Pancreas (tissue), 10 donors: ENCODE results near the gene FBF1. TPM values are rescaled to one million over a fixed set of nuclear protein-coding genes. Genes with fewer than 3 reads are reported as not detected.
A peak's percentile ranks its signal among the peaks of the same experiment; 100 is the strongest.

Experiments
- ATAC-seq, 4 donors: fragments of 200-7000 bp; cut with Tn5 transposase; one replicate each; pipeline versions ENCODE4 v1.8.0 to v1.9.1; 2020; ENCODE audit warnings: mild to moderate bottlenecking in 4 of 4, moderate library complexity in 4 of 4
- DNase-seq, 6 donors: peaks; one replicate each; pipeline ENCODE4 v3.0.0-alpha.2; 2020
- FAIRE-seq: peaks from 2 replicates; lab custom pipeline; 2012; peaks lifted over from hg19 to GRCh38; lab: Jason Lieb, UNC
- H3K27ac ChIP-seq, 4 donors: fragments of 200-600 bp; sonication (generic); 1 replicate in 3 of 4; 2 replicates in 1 of 4; pipeline versions ENCODE4 v1.5.0 to v1.8.0; 2020
- H3K27me3 ChIP-seq, 4 donors: fragments of 200-600 bp; one replicate each; pipeline ENCODE4 v1.8.0; 2021
- H3K36me3 ChIP-seq, 3 donors: fragments of 200-600 bp; sonication (generic) in 1 of 3; one replicate each; pipeline versions ENCODE4 v1.5.0 to v1.8.0; 2020 to 2021
- H3K4me1 ChIP-seq, 3 donors: fragments of 200-600 bp; one replicate each; pipeline ENCODE4 v1.8.0; 2021
- H3K4me3 ChIP-seq, 4 donors: fragments of 200-600 bp; sonication (generic) in 2 of 4; one replicate each; pipeline versions ENCODE4 v1.5.0 to v1.8.0; 2020 to 2021
- H3K9me3 ChIP-seq, 4 donors: fragments of 200-600 bp; one replicate each; pipeline ENCODE4 v1.8.0; 2021
- CTCF ChIP-seq, 4 donors: fragments of 200-600 bp; sonication (generic) in 3 of 4; IDR thresholded peaks; one replicate each; pipeline versions ENCODE4 v1.5.0 to v1.8.0; 2021; ENCODE audit warnings: antibody characterized with exemption in 4 of 4
- WGBS, 2 donors: extraction: QIAGEN DNeasy Blood & Tissue Kit; methylation state at CpG; one replicate each; pipeline ENCODE4 v1.1.7; 2013; 5-methylcytosine and 5-hydroxymethylcytosine counted together
- intact Hi-C, 3 donors: fragments of 100-400 bp; cut with DNase I; formaldehyde crosslinking; loops; one replicate each; pipeline versions ENCODE4 v1.11.1 to v1.14.2; 2022
- polyA plus RNA-seq, 2 donors: library from polyadenylated mRNA; stranded (reverse); fragments of 200-250 nt; gene quantifications; one replicate each; pipeline ENCODE4 v1.2.3, GENCODE V29; 2013
- total RNA-seq, 6 donors: library from RNA; stranded (reverse); fragmentation: NEBNext Ultra II Directional in 4 of 6; extraction: Animal tissue kit (Norgen Biotek cat#: 25700) in 4 of 6; gene quantifications; one replicate each; pipeline versions ENCODE4 v1.2.1 to v1.2.4, GENCODE V29; 2021 to 2023
- donor health status: healthy with polysubstance abuse.
- donor health status: DM: no; HTN: no; CAD: no; lungs with moderate emphysema.
- donor health status: DM: no; HTN: no; CAD: no.
- donor health status: control.
- donor health status: control.
- donor health status: Bipolar disorder and iron deficiency.
- donor health status: DM: yes; HTN: yes; CAD: no.
- donor health status: DM: no; HTN: no; CAD: no.
- donor health status: DM: no; HTN: no; CAD: no.
- donor health status: DM: yes; HTN: yes; CAD: no.

Gene FBF1
- total and polyA plus RNA-seq, 8 donors = 2.4 to 24.8 (median 4.5) TPM

DNA sequence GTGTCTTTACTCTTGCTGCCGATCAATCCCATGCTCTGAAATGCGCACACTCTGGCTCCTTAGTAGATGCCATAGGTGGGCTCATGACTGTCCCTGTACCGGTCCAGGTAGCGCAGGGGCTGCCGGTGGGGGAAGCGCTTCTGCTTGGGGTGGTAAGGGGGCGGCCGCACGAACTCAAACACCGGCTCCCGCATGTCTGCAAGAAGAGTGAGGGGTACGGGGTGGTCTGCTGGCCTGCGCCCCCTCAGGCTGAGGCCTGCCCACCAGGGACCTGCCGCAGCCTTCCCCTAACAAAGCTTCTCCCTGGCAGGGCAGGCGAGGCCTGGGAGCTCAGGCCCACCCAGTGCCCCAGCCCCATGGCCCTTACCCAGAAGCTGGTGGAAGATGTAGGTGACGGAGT lies 42.1 kb downstream of the FBF1 start:
- H3K4me3 ChIP-seq = no peak overlapping the region
- TF ChIP-seq CTCF (IDR thresholded peaks at IDR 0.05) = no peak
- peaks cover 3 to 32% (median 15%) of the 10 kb centered on the region in 3 donors for H3K36me3 ChIP-seq
- H3K27me3 ChIP-seq = no peaks in the 10 kb centered on the region
- 93 to 95% methylated on average over 16 of the region's 16 CpGs for WGBS, 2 donors
- no peak for ATAC-seq
- H3K27ac ChIP-seq = no peak overlapping the region
- H3K9me3 ChIP-seq = no peaks in the 10 kb centered on the region
- peaks cover 7 to 16% (median 15%) of the 10 kb centered on the region in 3 donors for H3K4me1 ChIP-seq
- FAIRE-seq = no peak
- intact Hi-C loops = no loop called here
- DNase-seq = no peak

GRCh38 chr17:75898065-75898464 lies 42.8 kb downstream of the FBF1 start:
- H3K4me1 ChIP-seq = peaks cover 7 to 10% (median 8%) of the 10 kb centered on the region in 3 donors
- H3K9me3 ChIP-seq = no peaks in the 10 kb centered on the region
- H3K27me3 ChIP-seq = no peaks in the 10 kb centered on the region
- TF ChIP-seq CTCF (IDR thresholded peaks at IDR 0.05) = no peak
- no peak overlapping the region for H3K27ac ChIP-seq
- FAIRE-seq = no peak
- intact Hi-C loops = no loop called here
- peaks cover 3 to 32% (median 15%) of the 10 kb centered on the region in 3 donors for H3K36me3 ChIP-seq
- WGBS, 2 donors = 85 to 93% methylated on average over 8 of the region's 8 CpGs
- H3K4me3 ChIP-seq = no peak overlapping the region
- DNase-seq = peak in 1 of 6 donors; percentile 62
- no peak for ATAC-seq

- no peaks in the 10 kb centered on the region for H3K9me3 ChIP-seq
- intact Hi-C loops = no loop called here
- peaks cover 3 to 32% (median 15%) of the 10 kb centered on the region in 3 donors for H3K36me3 ChIP-seq
- DNase-seq = peak in 2 of 6 donors; percentile 66 to 69
- TF ChIP-seq CTCF (IDR thresholded peaks at IDR 0.05) = no peak
- peaks cover 7 to 10% (median 8%) of the 10 kb centered on the region in 3 donors for H3K4me1 ChIP-seq
- no peaks in the 10 kb centered on the region for H3K27me3 ChIP-seq
- 60 to 73% methylated on average over 30 to 37 of the region's 37 CpGs for WGBS, 2 donors
- peak overlapping the region; percentile 81 to 95 (median 88) for H3K27ac ChIP-seq
- FAIRE-seq = no peak
- ATAC-seq = no peak
- H3K4me3 ChIP-seq = peak overlapping the region in 3 of 4 donors; percentile 58 to 84 (median 77)
These were observed 43.5 kb downstream of the FBF1 start for GRCh38 chr17:75897160-75898019.

GRCh38 chr17:75896415-75897159 lies 44.3 kb downstream of the FBF1 start, which contains the start of gene TRIM65:
Gene TRIM65, minus strand, starts transcription at chr17:75896951. Its CDS starts 14 bp downstream, at chr17:75896937.
- Histone ChIP-seq H3K27me3 (no peaks in the 10 kb centered on the region), H3K36me3 (peaks cover under 1 to 29% (median 11%) of the 10 kb centered on the region in 3 donors), H3K4me1 (peaks cover 7 to 10% (median 8%) of the 10 kb centered on the region in 3 donors), H3K9me3 (no peaks in the 10 kb centered on the region), H3K27ac (peak within 1 kb of the TSS; percentile 81 to 95 (median 88)), H3K4me3 (peak within 1 kb of the TSS; percentile 58 to 86 (median 80))
- ATAC-seq (peak; percentile 83 to 89 (median 86)), DNase-seq (peak; percentile 76 to 93 (median 86)), FAIRE-seq (no peak)
- intact Hi-C loops = no loop called here
- no peak for TF ChIP-seq CTCF (IDR thresholded peaks at IDR 0.05)
- 1% methylated on average over 59 to 102 of the region's 102 CpGs for WGBS, 2 donors
